ENCODE results near the gene MUC22. TPM values are rescaled to one million over a fixed set of nuclear protein-coding genes. Genes with fewer than 3 reads are reported as not detected.

Gene MUC22
- total RNA-seq (under 1 TPM in 8 of 9 donors, not detected in 1; 0.06 to 0.49 (median 0.20) TPM), polyA plus RNA-seq (under 1 TPM; 0.01 to 0.34 TPM)
- long read RNA-seq, donor 1, result 0 reads
- long read RNA-seq, donor 2, result 0 reads
- long read RNA-seq, donor 3, result 0 reads

DNA sequence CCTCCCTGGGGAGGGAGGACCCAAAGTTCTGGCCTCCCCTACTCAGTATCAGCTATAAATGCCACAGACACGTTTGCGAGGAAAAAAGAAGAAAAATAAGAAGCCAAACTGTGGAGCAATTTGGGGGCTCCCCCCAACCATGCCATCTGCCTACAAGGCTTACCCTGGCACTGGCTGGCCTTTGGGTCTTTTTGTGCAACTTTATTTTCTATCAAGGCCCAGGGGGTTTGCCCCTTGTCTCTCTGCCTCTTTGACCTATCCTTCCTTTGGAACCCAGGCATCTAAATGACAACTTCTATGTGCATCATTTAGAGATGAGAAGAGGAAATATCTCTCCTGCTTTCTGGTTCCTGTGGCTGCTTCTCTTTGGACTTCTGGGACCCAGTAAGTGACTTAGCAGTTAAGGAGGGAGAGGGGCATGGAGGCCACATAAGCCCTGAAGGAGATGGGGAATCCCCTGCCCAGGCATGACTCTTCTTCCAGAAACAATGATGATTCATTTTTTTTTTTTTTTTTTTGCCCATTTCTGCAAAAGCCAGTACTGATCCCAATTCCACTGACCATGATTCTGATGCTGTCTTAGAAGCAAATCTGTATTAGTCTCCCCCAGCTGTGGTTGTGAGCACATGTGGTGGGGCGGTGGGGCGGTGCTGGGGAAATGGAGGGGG lies at the start of gene MUC22:
MUC22 (plus strand) TSS at position 82 of the 668 bp plus-strand sequence; CDS start at position 315, 233 bp downstream.
- Histone ChIP-seq H3K4me1 (peaks cover 0 to 6% (median 3%) of the 10 kb centered on the region in 12 donors), H3K27ac (no peak within 1 kb of the TSS), H3K4me3 (no peak within 1 kb of the TSS), H3K9me3 (peaks cover 0 to 15% (median 0%) of the 10 kb centered on the region in 12 donors), H3K36me3 (no peaks in the 10 kb centered on the region), H3K27me3 (peaks cover 0 to 7% (median 0%) of the 10 kb centered on the region in 9 donors)
- 80 to 88% (median 84%) methylated on average over 4 of the region's 4 CpGs for WGBS, 4 donors
- peak in 1 of 5 donors; percentile 1 for DNase-seq
- no peak for TF ChIP-seq POLR2A (IDR thresholded peaks at IDR 0.05)
- no peak for TF ChIP-seq CTCF (IDR thresholded peaks at IDR 0.05)
- no peak for ATAC-seq
- intact Hi-C loops (cut with DNase I), result no loop called here

GRCh38 chr6:30960907-30961673 lies 49.2 kb upstream of the MUC22 start:
- ATAC-seq (no peak), DNase-seq (no peak)
- H3K4me1 ChIP-seq, result peaks cover 0 to 2% (median 0%) of the 10 kb centered on the region in 12 donors
- no peaks in the 10 kb centered on the region for H3K9me3 ChIP-seq
- H3K27me3 ChIP-seq, result peaks cover 0 to 26% (median 0%) of the 10 kb centered on the region in 9 donors
- WGBS, 4 donors, result 71 to 83% (median 79%) methylated on average over 9 of the region's 9 CpGs
- no peak overlapping the region for H3K4me3 ChIP-seq
- TF ChIP-seq POLR2A (IDR thresholded peaks at IDR 0.05) (no peak), CTCF (IDR thresholded peaks at IDR 0.05) (no peak)
- intact Hi-C loops (cut with DNase I), result no loop called here
- no peak overlapping the region for H3K27ac ChIP-seq
- no peaks in the 10 kb centered on the region for H3K36me3 ChIP-seq

GRCh38 chr6:30962716-30963115 lies 47.6 kb upstream of the MUC22 start:
- Histone ChIP-seq H3K9me3 (no peaks in the 10 kb centered on the region), H3K36me3 (no peaks in the 10 kb centered on the region), H3K4me3 (no peak overlapping the region), H3K4me1 (no peaks in the 10 kb centered on the region), H3K27ac (no peak overlapping the region), H3K27me3 (peaks cover 0 to 15% (median 0%) of the 10 kb centered on the region in 9 donors)
- TF ChIP-seq POLR2A (IDR thresholded peaks at IDR 0.05), result no peak
- no peak for TF ChIP-seq CTCF (IDR thresholded peaks at IDR 0.05)
- ATAC-seq, result no peak
- intact Hi-C loops (cut with DNase I), result no loop called here
- DNase-seq, result no peak

GRCh38 chr6:30963641-30964040 lies 46.6 kb upstream of the MUC22 start:
- 76 to 88% (median 86%) methylated on average over 6 of the region's 6 CpGs for WGBS, 4 donors
- intact Hi-C loops (cut with DNase I), result no loop called here

More at GRCh38 chr6:30963641-30964040, 46.6 kb upstream of the MUC22 start:
- H3K27ac ChIP-seq, result no peak overlapping the region
- DNase-seq (no peak), ATAC-seq (no peak)
- H3K9me3 ChIP-seq, result no peaks in the 10 kb centered on the region
- no peak for TF ChIP-seq CTCF (IDR thresholded peaks at IDR 0.05)
- TF ChIP-seq POLR2A (IDR thresholded peaks at IDR 0.05), result no peak
- no peaks in the 10 kb centered on the region for H3K4me1 ChIP-seq
- H3K27me3 ChIP-seq, result peaks cover 0 to 15% (median 0%) of the 10 kb centered on the region in 9 donors
- H3K36me3 ChIP-seq, result no peaks in the 10 kb centered on the region
- H3K4me3 ChIP-seq, result no peak overlapping the region
